Activated CD8-positive, alpha-beta memory T cell treated with anti-CD3 and anti-CD28 coated beads for 1 hour (primary cell): Measurements from ENCODE around the gene ZNF865.
"Not testable (repeated sequence)": the region's sequence is repeated elsewhere in the genome, so short reads cannot be mapped to it uniquely, and the experiment has no call there.

ENCODE experiments used
- DNase-seq, 2 donors: peaks; one replicate each; pipeline ENCODE4 v3.0.0-alpha.2; 2020; ENCODE audit warnings: low read depth in 1 of 2; ENCODE audit errors: extremely low read depth in 1 of 2

The ZNF865 gene

GRCh38 chr19:55605637-55606470 lies at the start of gene ZNF865:
Gene ZNF865, plus strand, starts transcription at chr19:55605647. Its CDS starts 7,972 bp downstream, at chr19:55613619.
- DNase-seq: peak; percentile 49 to 51

DNA sequence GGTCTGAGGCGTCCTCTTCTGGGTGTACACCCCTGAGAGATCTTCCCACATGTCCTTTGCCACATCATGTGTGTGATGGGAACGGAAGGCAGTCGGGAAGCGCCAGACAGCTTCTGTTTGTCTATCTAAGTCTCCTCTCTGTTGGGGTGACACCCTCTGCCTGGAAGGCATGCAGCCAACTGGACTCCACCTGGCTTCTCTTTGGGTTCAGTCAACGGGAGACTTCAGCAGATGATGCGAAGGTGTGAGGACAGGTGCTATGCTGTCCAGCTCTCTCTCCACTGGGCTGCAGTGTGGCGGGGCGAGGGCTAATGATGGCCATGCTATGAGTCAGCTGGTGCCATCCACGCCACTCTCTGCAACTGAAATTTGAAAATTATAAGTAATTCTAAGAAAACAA lies 45.8 kb upstream of the ZNF865 start:
- no peak for DNase-seq

GRCh38 chr19:55563261-55563690 lies 42.2 kb upstream of the ZNF865 start:
- DNase-seq: no peak

- DNase-seq: no peak
Observed at GRCh38 chr19:55566823-55567222, 38.6 kb upstream of the ZNF865 start.

- no peak for DNase-seq
Observed at GRCh38 chr19:55567708-55568328, 37.6 kb upstream of the ZNF865 start.

- not testable (repeated sequence) for DNase-seq
Observed at GRCh38 chr19:55569477-55569876, 36.0 kb upstream of the ZNF865 start.

DNA sequence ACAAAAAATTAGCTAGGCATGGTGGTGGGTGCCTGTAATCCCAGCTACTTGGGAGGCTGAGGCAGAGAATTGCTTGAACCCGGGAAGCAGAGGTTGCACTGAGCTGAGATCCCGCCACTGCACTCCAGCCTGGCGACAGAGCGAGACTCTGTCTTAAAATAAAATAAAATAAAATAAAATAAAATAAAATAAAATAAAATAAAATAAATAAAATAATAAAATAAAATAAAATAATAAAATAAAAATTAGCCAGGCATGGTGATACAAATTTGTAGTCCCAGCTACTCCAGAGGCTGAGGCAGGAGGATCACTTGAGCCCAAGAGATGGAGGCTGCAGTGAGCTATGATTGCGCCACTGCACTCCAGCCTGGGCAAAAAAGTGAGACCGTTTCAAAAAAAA lies 31.5 kb upstream of the ZNF865 start:
- DNase-seq: not testable (repeated sequence)

DNA sequence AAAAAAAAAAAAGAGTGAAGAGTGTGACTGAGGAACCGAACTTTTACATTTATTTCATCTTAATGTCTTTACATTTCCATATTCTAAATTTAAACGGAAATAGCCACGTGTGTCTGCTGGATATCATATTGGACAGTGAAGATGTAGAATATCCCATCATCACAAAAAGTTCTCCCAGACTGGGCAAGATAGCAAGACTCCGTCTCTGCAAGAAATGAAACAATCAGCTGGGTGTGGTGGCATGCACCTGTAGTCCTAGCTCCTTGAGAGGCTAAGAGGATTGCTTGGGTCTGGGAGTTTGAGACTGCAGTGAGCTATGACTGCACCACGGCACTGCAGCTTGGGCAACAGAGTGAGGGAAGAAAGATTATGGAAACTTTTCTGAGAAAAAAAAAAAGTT lies 28.7 kb upstream of the ZNF865 start:
- DNase-seq: no peak

- DNase-seq: no peak
Observed at GRCh38 chr19:55578031-55578760, 27.3 kb upstream of the ZNF865 start.

DNA sequence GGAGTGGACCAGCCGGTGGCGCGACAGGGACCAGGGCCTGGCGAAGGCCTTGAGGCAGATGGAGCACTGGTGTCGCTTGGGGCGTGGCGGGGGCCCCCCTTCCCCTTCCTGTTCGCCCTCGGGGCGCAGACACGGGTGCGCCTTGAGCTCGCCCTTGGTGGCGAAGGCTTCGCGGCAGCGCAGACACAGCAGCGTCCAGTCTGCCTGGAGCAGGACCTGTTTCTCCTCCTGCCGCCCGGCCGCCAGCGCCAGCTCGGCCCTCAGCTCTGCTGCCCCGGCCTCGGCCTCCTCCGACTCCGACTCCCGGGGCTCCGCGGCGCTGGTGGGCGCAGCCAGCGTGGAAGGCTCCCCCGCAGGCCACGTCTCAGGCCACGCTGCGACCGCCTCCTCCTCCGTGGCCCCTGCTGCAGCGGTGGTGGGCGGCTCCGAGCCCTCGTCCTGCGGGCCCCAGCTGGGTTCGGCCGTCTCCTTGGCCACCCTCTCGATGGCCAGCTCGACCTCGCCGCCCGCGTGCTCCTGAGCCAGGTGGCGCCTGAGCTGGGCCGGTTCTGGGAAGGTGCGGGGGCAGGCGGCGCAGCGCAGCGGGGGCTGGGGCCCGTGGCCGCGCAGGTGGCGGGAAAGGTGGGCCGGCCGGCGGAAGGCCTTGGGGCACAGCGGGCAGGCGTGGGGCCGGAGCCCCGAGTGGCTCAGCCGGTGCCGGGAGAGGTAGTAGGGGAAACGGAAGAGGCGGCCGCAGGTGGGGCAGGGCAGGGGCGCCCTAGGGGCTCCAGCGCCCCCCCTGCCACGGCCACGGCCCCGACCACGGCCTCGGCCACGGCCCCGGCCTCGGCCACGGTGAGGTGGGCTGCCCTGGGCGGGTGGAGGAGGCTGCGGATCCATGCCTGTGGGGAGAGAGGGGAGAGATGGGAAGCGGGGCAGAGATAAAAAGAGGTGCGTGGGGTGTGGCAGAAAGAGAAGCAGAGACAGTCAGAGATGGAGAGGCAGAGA lies 26.4 kb upstream of the ZNF865 start:
- no peak for DNase-seq

- DNase-seq: no peak
Observed at GRCh38 chr19:55579766-55580621, 25.5 kb upstream of the ZNF865 start.

- DNase-seq: peak in 1 of 2 donors; percentile 51
Observed at GRCh38 chr19:55580628-55581144, 24.8 kb upstream of the ZNF865 start, which contains the start of gene ZNF579. Gene ZNF579, minus strand, starts transcription at chr19:55580848. Its CDS starts 1,209 bp downstream, at chr19:55579639.

DNA sequence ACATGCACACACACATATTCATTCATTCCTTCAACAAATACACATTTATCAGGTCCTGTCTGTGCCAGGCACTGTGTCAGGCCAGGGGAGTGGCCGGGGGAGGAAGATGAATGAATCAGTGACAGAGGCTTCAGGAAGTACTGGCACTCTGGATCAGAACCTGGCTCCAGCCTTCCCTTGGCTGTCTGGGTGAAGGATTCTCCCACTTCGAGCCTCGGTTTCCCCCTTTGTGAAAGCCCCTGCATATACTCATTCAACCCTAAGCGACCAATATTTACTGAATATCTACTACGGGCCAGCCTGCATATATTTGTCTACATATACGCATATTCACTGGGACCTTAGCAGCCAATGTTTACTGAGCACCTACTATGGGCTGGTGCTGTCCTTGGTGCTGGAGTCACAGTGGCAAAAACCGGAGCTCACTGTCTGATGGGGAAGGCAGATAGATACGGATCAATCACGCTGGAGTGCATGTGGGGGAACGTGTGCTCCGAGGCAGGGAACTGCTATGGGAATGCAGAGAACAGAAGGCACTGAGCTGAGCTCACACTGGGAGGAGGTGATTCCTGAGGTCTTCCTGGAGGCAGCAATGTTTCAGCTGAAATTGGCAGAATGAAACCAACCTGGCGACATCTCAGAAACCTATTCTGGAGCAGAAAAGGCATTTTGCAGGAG lies 24.2 kb upstream of the ZNF865 start:
- no peak for DNase-seq

- no peak for DNase-seq
Observed at GRCh38 chr19:55581823-55582223, 23.6 kb upstream of the ZNF865 start.

DNA sequence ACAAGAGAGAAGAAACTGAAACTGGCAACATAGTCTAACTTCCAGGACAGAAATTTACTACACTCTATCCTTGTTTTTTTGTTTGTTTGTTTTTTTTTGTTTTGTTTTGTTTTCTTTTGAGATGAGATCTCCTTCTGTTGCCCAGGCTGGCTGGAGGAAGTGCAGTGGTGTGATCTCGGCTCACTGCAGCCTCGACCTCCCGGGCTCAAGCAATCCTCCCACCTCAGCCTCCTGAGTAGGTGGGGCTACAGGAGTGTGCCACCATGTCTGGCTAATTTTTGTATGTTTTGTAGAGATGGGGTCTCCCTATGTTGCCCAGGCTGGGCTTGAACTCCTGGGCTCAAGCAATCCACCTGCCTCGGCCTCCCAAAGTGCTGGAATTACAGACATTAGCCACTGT lies 23.2 kb upstream of the ZNF865 start:
- DNase-seq: not testable (repeated sequence)

GRCh38 chr19:55583897-55584296 lies 21.6 kb upstream of the ZNF865 start:
- not testable (repeated sequence) for DNase-seq

DNA sequence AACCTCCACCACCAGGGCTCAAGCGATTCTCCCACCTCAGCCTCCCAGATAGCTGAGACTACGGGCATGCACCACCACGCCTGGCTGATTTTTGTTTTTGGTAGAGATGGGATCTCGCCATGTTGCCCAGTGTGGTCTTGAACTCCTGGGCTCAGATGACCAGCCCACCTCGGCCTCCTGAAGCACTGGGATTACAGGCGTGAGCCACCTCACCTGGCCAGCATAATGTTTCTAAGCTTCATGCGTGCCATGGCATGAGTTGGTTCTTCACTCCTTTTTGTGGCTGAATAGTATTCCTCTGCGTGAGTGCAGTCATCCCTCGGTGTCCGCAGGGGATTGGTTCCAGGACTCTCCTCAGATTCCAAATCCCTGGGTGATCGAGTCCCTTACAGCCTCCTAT lies 20.6 kb upstream of the ZNF865 start:
- no peak for DNase-seq

DNA sequence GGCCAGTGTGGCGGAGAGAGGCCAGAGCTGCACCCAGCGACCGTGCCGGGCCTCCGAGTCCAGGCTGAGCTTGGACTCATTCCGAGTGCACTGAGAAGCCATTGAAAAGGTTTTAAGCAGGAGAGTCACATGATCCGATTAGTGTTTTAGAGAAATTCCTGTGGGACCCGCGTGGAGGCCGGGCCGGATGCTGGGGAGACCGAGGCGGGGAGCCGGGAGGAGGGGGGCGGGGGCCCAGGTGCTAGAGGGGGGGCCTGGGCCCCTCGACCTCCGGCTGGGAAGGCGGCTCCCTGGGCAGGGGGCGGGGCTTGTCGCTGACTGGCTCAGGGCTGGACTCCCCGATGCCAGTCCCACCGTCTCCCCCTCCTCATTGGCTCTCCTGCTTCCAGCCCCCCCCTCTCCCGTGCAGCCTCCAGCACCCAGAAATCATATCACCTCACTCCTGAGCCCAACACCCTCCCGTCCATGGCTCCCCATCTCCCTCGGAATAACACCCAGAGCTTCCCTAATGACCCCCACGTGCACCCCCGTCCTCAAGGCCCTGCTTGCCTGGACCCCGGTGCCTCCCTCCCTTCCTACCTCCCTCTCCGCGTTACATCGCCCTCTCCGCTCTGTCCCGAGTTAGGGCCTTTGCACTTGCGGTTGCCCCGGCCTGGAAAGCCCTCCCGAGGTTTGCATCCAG lies 19.6 kb upstream of the ZNF865 start:
- DNase-seq: no peak
